HG03558 (cell line): Measurements from ENCODE around the gene TIAM1.

ENCODE experiments used
- ATAC-seq: cut with Tn5 transposase; IDR thresholded peaks from one replicate; pipeline ENCODE4 v1.9.1; 2021; ENCODE audit warnings: moderate number of reproducible peaks; ENCODE audit not compliant: unreplicated experiment; ENCODE audit errors: extremely low read depth

Gene TIAM1

DNA sequence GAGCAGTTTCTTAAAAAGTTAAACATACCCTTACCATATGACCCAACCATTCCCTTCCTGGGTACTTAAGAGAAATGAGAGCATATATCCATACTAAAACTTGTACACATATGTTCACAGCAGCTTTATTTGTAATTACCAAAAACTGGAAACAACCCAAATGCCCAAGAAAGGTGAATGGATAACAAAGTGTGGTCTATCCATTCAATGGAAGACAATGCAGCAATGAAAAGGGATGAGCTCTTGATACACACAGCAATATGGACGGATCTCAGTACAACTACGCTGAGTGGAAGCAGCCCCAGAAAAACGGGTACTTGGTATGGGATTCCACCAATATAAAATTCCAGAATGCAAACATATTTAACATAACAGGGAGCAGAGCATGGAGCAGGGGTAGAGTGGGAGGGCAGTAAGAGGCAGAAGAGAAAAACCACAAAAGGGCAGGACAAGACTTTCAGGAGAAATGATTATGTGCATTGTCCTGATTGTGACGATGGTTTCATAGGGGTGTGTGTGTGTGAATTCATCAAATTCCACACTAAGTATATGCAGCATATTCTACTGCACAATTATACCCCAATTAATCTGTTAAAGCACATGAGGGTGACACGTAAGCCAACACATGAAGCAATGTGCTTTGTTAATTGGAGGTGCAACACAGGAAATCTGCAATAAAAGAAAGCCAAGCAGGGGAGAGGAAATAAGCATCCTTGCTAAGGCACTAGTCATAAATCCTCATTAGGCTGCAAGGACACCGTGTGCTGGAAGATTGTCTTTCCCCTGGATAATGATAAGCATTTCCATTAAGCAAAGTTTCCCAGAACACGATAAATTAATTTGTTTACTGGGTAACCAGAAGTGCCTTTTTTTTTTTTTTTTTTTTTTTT lies 192.7 kb downstream of the TIAM1 start:
- no peak for ATAC-seq

- ATAC-seq = no peak
Observed at GRCh38 chr21:31145274-31145673, 198.8 kb downstream of the TIAM1 start.

DNA sequence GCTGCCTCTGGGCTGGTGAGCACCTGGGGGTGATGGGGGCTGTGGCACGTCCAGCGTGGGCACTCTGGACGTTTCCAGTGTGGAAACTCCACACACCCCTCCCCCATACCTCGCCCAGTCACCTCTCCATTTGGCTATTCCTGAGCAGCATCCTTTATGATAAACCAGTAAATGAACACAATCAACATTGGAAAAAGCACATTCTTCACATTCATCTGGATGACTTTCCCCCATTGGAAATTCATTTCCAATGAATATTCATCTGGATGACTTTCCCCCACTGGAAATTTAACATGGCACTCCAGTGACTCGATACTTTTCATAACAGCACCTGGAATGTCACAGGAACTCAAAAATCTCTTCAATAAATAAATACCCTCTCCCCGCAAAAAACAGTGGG lies 201.0 kb downstream of the TIAM1 start:
- ATAC-seq = no peak

GRCh38 chr21:31142600-31142999 lies 201.5 kb downstream of the TIAM1 start:
- ATAC-seq = no peak

GRCh38 chr21:31141389-31142000 lies 202.6 kb downstream of the TIAM1 start:
- ATAC-seq = no peak

DNA sequence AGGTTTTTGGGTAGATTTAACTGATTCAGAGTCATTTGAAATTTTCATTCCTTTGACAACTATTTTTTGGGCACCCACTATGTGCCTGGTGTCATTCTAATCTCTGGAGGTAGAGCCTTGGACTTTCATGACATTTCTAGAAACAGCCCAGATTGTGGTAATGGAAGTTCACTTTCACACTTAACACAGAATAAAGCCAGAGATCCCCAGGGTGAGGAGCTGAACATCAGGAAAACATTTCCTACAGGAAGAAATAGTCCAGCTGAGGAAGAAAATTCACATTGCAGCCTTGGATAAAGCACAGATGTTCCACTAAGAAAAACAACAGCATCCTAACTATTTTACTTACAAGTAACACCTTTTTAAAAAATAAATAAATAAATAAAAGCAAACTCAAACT lies 203.4 kb downstream of the TIAM1 start:
- ATAC-seq = no peak

GRCh38 chr21:31140025-31140424 lies 204.0 kb downstream of the TIAM1 start:
- ATAC-seq = no peak

DNA sequence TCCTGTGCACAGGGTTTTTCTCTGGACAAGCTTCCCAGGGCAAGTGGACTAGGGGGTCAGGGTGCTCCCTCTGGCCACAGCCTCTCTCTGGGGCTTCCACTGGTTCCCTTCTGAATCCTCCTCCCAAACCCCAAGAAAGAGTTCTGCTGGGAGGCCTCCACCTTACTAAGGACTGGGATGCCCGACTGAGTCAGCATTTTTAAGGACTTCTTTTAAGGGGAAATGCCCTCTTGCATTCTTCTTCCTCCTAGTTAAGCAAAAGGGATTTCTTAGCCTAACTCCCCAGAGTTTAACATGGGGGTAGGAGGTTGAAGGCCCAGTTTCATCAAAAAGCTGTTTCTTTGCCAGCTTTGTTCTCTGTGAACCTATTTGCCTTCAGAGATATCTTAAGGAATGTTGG lies 206.1 kb downstream of the TIAM1 start:
- ATAC-seq = no peak

DNA sequence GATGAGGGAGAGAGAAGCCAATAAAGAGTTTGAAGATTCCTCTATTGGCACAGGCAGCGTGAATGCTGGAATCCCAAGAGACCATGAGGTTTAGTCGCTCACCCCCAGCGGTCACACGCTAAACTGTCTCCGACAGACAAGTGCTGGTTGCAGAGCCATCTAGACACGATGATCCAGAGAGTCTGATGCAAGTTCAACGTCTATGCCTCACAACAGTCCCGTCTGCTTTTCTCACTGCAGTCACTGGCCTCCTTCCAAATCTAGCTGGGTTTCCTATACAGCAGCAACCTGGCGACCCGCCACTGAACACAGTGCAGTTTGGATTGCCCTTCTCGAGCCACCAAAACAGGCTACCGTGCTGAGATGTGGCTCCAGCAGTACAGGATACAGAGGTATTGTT lies 207.2 kb downstream of the TIAM1 start:
- ATAC-seq = peak; percentile 35

DNA sequence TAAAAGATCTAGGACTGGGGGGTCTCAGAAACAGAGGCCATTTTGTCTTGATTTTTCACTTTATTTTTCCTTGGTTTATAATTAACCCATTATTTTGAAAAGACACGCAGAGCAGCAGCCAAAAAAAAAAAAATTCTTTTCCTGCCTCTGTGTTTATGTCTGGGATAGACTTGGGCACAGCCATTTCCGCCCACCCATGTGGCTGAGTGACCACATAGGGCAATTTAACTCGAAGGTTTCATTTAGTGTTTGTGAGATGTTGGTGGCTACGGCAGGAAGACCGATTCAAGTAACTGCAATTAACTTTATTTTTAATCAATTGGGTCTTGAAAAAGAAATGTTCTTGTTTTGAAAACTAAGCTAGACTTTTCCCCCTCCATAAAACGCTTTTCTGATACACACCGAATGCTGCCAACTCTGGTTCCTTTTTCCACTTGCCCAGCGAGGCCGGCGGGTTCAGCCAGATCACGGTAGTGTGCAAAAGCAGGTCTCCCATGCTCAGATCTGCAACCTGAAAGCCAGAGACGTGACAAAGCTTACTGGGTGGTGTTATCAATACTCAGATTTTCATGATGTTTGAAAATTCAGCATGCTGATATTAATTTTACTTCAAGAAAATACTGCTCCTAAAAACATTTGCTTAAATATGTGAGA lies 208.4 kb downstream of the TIAM1 start:
- no peak for ATAC-seq

GRCh38 chr21:31133243-31133830 lies 210.7 kb downstream of the TIAM1 start:
- ATAC-seq = no peak

- ATAC-seq = peak; percentile 74
Observed at GRCh38 chr21:31132574-31133242, 211.4 kb downstream of the TIAM1 start.

DNA sequence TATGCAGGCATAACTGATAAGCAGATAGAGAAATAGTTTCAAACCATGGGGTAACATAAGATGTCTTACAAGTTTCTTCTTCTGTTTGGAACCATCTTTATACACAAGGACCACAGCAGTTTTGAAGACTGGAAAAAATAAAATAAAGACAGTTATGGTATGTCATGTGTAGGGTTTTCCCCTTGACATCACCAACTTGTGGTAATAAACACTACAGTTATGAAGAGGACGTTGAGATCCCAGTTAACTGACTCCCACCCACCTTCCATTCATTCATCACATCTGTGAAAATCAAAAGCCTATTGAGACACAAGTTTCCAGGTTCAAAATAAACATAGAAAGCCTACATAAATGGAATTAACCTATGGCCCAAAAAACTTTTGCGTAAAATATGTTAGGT lies 213.2 kb downstream of the TIAM1 start:
- no peak for ATAC-seq

GRCh38 chr21:31128234-31128633 lies 215.8 kb downstream of the TIAM1 start:
- no peak for ATAC-seq

DNA sequence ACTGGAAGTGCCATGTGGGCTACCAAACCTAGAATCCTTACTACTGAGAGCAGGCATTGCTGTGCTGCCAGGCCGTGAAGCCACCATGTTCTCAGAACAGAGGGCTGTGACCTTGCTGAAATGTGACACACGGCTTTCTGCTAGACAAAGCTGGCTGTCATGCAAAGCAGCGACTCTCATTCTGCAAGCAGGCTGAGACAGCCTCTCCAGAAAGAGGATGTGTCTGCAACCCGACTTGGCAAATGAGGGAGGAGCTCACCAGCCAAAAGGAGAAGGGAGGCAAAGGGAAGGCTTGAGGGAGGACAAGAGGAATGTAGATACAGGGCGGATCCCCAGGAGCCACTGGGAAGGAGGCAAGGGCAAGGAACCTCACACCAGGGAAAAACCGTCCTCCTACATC lies 220.1 kb downstream of the TIAM1 start:
- no peak for ATAC-seq

GRCh38 chr21:31119199-31119598 lies 224.9 kb downstream of the TIAM1 start:
- no peak for ATAC-seq

- no peak for ATAC-seq
Observed at GRCh38 chr21:31117128-31117916, 226.7 kb downstream of the TIAM1 start.

DNA sequence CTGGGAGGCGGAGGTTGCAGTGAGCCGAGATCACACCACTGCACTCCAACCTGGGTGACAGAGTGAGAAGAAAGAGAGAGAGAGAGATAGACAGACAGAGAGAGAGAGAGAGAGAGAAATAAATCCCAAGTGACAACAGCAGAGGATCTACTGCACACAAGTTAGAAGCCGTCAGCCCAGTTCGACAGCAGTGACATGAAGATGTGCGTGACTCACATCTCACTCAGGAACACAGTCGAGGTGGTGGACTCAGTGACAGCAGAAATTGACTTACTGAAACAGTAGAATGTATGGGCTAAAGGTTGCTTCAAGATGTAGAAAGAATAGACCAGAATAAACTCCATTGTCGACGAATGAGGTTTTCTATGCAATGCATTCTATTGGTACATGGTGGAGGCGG lies 228.8 kb downstream of the TIAM1 start:
- ATAC-seq = no peak

DNA sequence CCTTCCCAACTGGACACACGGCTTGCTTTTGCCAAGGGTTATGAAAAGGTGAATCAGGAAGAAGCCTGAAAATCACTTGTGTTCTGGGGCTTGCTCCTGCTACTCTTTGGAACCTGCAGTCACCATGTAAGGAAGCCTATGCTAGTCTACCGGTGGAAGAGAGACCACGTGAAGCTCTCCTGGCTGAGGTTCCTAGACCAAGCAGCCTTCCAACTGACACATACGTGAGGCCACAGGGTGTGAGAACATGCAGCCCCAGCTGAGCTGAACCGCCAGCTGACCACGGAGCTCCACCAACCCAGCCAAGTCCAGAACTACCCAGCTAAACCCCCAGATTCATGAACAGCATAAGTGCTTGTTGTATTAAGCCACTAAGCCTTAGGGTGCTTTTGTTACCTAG lies 233.0 kb downstream of the TIAM1 start:
- ATAC-seq = no peak

DNA sequence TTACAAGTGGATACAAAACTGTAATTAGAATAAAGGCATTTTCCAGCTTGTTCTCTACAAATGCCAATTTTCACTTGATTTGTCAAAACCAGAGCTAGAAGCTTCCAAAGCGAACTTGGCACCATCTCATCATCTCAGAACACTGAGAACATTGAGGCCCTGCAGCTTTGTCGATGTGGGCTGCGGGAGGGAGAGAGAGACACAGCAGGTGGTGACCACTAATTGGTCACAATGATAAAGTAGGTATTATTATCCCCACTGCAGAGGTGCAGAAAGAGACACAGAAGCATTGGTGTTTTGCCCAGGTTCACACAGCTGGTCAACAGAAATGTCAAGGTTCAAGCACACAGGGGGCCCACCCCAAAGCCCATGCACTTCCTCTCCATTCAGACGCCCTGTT lies 233.6 kb downstream of the TIAM1 start:
- no peak for ATAC-seq
